Measurements from ENCODE around the gene KCNK3. TPM values are rescaled to one million over a fixed set of nuclear protein-coding genes. Genes with fewer than 3 reads are reported as not detected.
"Not testable (repeated sequence)": the region's sequence is repeated elsewhere in the genome, so short reads cannot be mapped to it uniquely, and the experiment has no call there.

KCNK3 gene
- polyA plus RNA-seq, 1 donor (not counting 4 experiments of a cell fraction or from before 2014, with no cell fraction given) = not detected

GRCh38 chr2:26759845-26760244 lies 67.3 kb downstream of the KCNK3 start:
- Histone ChIP-seq H3K9ac (ENCODE audit: control insufficient read depth, extremely low read depth, insufficient read depth, low read length) (no peak overlapping the region), H3K4me1 (ENCODE audit: control insufficient read depth, extremely low read depth, insufficient read depth, low read length) (peaks cover 21% of the 10 kb centered on the region), H3K9me1 (ENCODE audit: control insufficient read depth, extremely low read depth, insufficient read depth, low read length) (no peaks in the 10 kb centered on the region), H3K36me3 (ENCODE audit: control insufficient read depth in 2 of 2, extremely low read depth in 1 of 2, insufficient read depth in 2 of 2, low read length in 2 of 2) (no peaks in the 10 kb centered on the region), H3K4me3 (ENCODE audit: control insufficient read depth in 2 of 3, extremely low read depth in 1 of 3, insufficient read depth in 2 of 3, low read depth in 1 of 3, low read length in 3 of 3) (no peak overlapping the region), H2AFZ (ENCODE audit: control insufficient read depth, low read length) (no peak overlapping the region), H4K20me1 (ENCODE audit: control insufficient read depth, extremely low read depth, insufficient read depth, low read length) (no peaks in the 10 kb centered on the region), H3K79me2 (ENCODE audit: control insufficient read depth, insufficient read depth, low read length) (peaks cover 8% of the 10 kb centered on the region), H3K27me3 (ENCODE audit: control insufficient read depth, extremely low read depth, insufficient read depth, low read length) (no peaks in the 10 kb centered on the region), H3K27ac (ENCODE audit: control insufficient read depth, insufficient read depth, low read length) (no peak overlapping the region), H3K9me3 (ENCODE audit: control insufficient read depth, low read depth, low read length) (no peaks in the 10 kb centered on the region), H3K4me2 (ENCODE audit: control insufficient read depth, extremely low read depth, insufficient read depth, low read depth, low read length) (no peak overlapping the region)
- TF ChIP-seq EZH2 (IDR thresholded peaks at IDR 0.05; ENCODE audit: low read length) (no peak), CTCF (optimal IDR thresholded peaks at IDR 0.05 in 1 of 3, IDR thresholded peaks at IDR 0.05 in 1 of 3, conservative IDR thresholded peaks at IDR 0.05 in 1 of 3; ENCODE audit: extremely low read depth in 1 of 3, insufficient read depth in 2 of 3, low read length in 3 of 3) (no peak)
- dilution Hi-C loops (cut with MboI; ENCODE audit: extremely low pct_ligation_motif_present, low sequenced_read_pairs) = no loop called here
- FAIRE-seq (no peak), DNase-seq (ENCODE audit: low read depth, low spot score) (no peak)

- H3K36me3 ChIP-seq (ENCODE audit: control insufficient read depth in 2 of 2, extremely low read depth in 1 of 2, insufficient read depth in 2 of 2, low read length in 2 of 2); H3K27ac ChIP-seq (ENCODE audit: control insufficient read depth, insufficient read depth, low read length); H3K9me1 ChIP-seq (ENCODE audit: control insufficient read depth, extremely low read depth, insufficient read depth, low read length); H2AFZ ChIP-seq (ENCODE audit: control insufficient read depth, low read length); H4K20me1 ChIP-seq (ENCODE audit: control insufficient read depth, extremely low read depth, insufficient read depth, low read length); H3K27me3 ChIP-seq (ENCODE audit: control insufficient read depth, extremely low read depth, insufficient read depth, low read length); dilution Hi-C loops (cut with MboI; ENCODE audit: extremely low pct_ligation_motif_present, low sequenced_read_pairs); DNase-seq (ENCODE audit: low read depth, low spot score); H3K9ac ChIP-seq (ENCODE audit: control insufficient read depth, extremely low read depth, insufficient read depth, low read length); H3K4me3 ChIP-seq (ENCODE audit: control insufficient read depth in 2 of 3, extremely low read depth in 1 of 3, insufficient read depth in 2 of 3, low read depth in 1 of 3, low read length in 3 of 3); FAIRE-seq; H3K4me2 ChIP-seq (ENCODE audit: control insufficient read depth, extremely low read depth, insufficient read depth, low read depth, low read length); H3K9me3 ChIP-seq (ENCODE audit: control insufficient read depth, low read depth, low read length): not testable (repeated sequence)
- peaks cover 19% of the 10 kb centered on the region for H3K79me2 ChIP-seq (ENCODE audit: control insufficient read depth, insufficient read depth, low read length)
- H3K4me1 ChIP-seq (ENCODE audit: control insufficient read depth, extremely low read depth, insufficient read depth, low read length) = peaks cover 31% of the 10 kb centered on the region
Measured at GRCh38 chr2:26760991-26761390, 68.5 kb downstream of the KCNK3 start.

- FAIRE-seq (no peak), DNase-seq (ENCODE audit: low read depth, low spot score) (no peak)
- H3K27me3 ChIP-seq (ENCODE audit: control insufficient read depth, extremely low read depth, insufficient read depth, low read length) = no peaks in the 10 kb centered on the region
- H3K4me1 ChIP-seq (ENCODE audit: control insufficient read depth, extremely low read depth, insufficient read depth, low read length) = peaks cover 38% of the 10 kb centered on the region
- H2AFZ ChIP-seq (ENCODE audit: control insufficient read depth, low read length) = no peak overlapping the region
- no peak overlapping the region for H3K27ac ChIP-seq (ENCODE audit: control insufficient read depth, insufficient read depth, low read length)
- H4K20me1 ChIP-seq (ENCODE audit: control insufficient read depth, extremely low read depth, insufficient read depth, low read length) = no peaks in the 10 kb centered on the region
- H3K79me2 ChIP-seq (ENCODE audit: control insufficient read depth, insufficient read depth, low read length) = peaks cover 37% of the 10 kb centered on the region
- peaks cover 4% of the 10 kb centered on the region for H3K9me1 ChIP-seq (ENCODE audit: control insufficient read depth, extremely low read depth, insufficient read depth, low read length)
- no peak for TF ChIP-seq CTCF (optimal IDR thresholded peaks at IDR 0.05 in 1 of 3, IDR thresholded peaks at IDR 0.05 in 1 of 3, conservative IDR thresholded peaks at IDR 0.05 in 1 of 3; ENCODE audit: extremely low read depth in 1 of 3, insufficient read depth in 2 of 3, low read length in 3 of 3)
- H3K36me3 ChIP-seq (ENCODE audit: control insufficient read depth in 2 of 2, extremely low read depth in 1 of 2, insufficient read depth in 2 of 2, low read length in 2 of 2) = peaks cover 2 to 3% of the 10 kb centered on the region in 2 experiments
- dilution Hi-C loops (cut with MboI; ENCODE audit: extremely low pct_ligation_motif_present, low sequenced_read_pairs) = no loop called here
- no peak overlapping the region for H3K9ac ChIP-seq (ENCODE audit: control insufficient read depth, extremely low read depth, insufficient read depth, low read length)
- H3K4me3 ChIP-seq (ENCODE audit: control insufficient read depth in 2 of 3, extremely low read depth in 1 of 3, insufficient read depth in 2 of 3, low read depth in 1 of 3, low read length in 3 of 3) = no peak overlapping the region
- H3K4me2 ChIP-seq (ENCODE audit: control insufficient read depth, extremely low read depth, insufficient read depth, low read depth, low read length) = no peak overlapping the region
- no peaks in the 10 kb centered on the region for H3K9me3 ChIP-seq (ENCODE audit: control insufficient read depth, low read depth, low read length)
Measured at GRCh38 chr2:26763019-26763418, 70.5 kb downstream of the KCNK3 start.
